SK-N-SH (cell line): ENCODE measurements around the gene TLDC2. TPM values are rescaled to one million over a fixed set of nuclear protein-coding genes. Genes with fewer than 3 reads are reported as not detected.
A peak's percentile ranks its signal among the peaks of the same experiment; 100 is the strongest.

Source experiments
- CTCF ChIA-PET: fragments of 300-600, 350-600 bp; formaldehyde crosslinking; extraction: SDS; loops from one replicate; lab custom pipeline; 2021; lab: Yijun Ruan, JAX
- POLR2A ChIA-PET: fragments of 350-600 bp; sonication (Branson Sonifier 250); formaldehyde crosslinking; extraction: SDS; loops from one replicate; lab custom pipeline; 2020; ENCODE audit warnings: antibody characterized with exemption, inconsistent platforms; lab: Yijun Ruan, JAX
- DNase-seq: peaks from one replicate; pipeline ENCODE4 v3.0.0; 2012
- H2AFZ ChIP-seq: fragments of 200-600 bp; sonication (generic); 2 replicates; pipeline ENCODE4 v1.8.1; 2016; ENCODE audit warnings: antibody characterized with exemption, mild to moderate bottlenecking, low read depth
- H3F3A ChIP-seq: fragments of 200-600 bp; sonication (generic); replicated peaks from 2 replicates; pipeline ENCODE3; 2016; ENCODE audit warnings: antibody characterized with exemption, mild to moderate bottlenecking; ENCODE audit not compliant: insufficient read depth
- H3K27ac ChIP-seq, 2 experiments: fragments of 200-500 bp in 1 of 2; fragments of 200-600 bp in 1 of 2; sonication (Bioruptor generic) in 1 of 2; sonication (generic), shearing (Covaris generic) in 1 of 2; 2 replicates each; pipeline versions ENCODE4 v1.5.1 to v1.6.1; 2014 to 2016; ENCODE audit warnings: low read depth in 2 of 2, inconsistent platforms in 1 of 2, low read length in 1 of 2, mild to moderate bottlenecking in 1 of 2, mixed read lengths in 1 of 2
- H3K27me3 ChIP-seq: fragments of 200-600 bp; sonication (generic), shearing (Covaris generic); 2 replicates; pipeline ENCODE4 v1.6.1; 2016; ENCODE audit warnings: mixed run types; ENCODE audit not compliant: insufficient read depth
- H3K36me3 ChIP-seq, 2 experiments: fragments of 200-500 bp in 1 of 2; fragments of 200-600 bp in 1 of 2; sonication (Bioruptor generic) in 1 of 2; sonication (generic) in 1 of 2; replicated peaks in 1 of 2; 2 replicates each; pipeline versions ENCODE3 to v1.5.1; 2014 to 2016; ENCODE audit warnings: low read length in 1 of 2, mild to moderate bottlenecking in 1 of 2; ENCODE audit not compliant: insufficient read depth in 2 of 2, control insufficient read depth in 1 of 2
- H3K4me1 ChIP-seq, 2 experiments: fragments of 200-500 bp in 1 of 2; fragments of 200-600 bp in 1 of 2; sonication (Bioruptor generic) in 1 of 2; sonication (generic), shearing (Covaris generic) in 1 of 2; 2 replicates each; pipeline versions ENCODE4 v1.5.1 to v1.6.1; 2014 to 2016; ENCODE audit warnings: low read depth in 1 of 2, low read length in 1 of 2, mixed run types in 1 of 2; ENCODE audit not compliant: insufficient read depth in 2 of 2, control insufficient read depth in 1 of 2
- H3K4me2 ChIP-seq: fragments of 200-600 bp; sonication (generic), shearing (Covaris generic); 2 replicates; pipeline ENCODE4 v1.6.1; 2017; ENCODE audit warnings: mixed run types
- H3K4me3 ChIP-seq, 2 experiments: fragments of 200-500 bp in 1 of 2; fragments of 200-600 bp in 1 of 2; sonication (Bioruptor generic) in 1 of 2; sonication (generic), shearing (Covaris generic) in 1 of 2; 2 replicates each; pipeline versions ENCODE4 v1.5.1 to v1.8.1; 2014 to 2016; ENCODE audit warnings: low read depth in 2 of 2, inconsistent platforms in 1 of 2, low read length in 1 of 2, mild to moderate bottlenecking in 1 of 2, mixed read lengths in 1 of 2, moderate library complexity in 1 of 2
- H3K79me2 ChIP-seq: fragments of 200-600 bp; sonication (generic); 2 replicates; pipeline ENCODE4 v1.8.1; 2017; ENCODE audit warnings: mild to moderate bottlenecking; ENCODE audit not compliant: insufficient read depth
- H3K9ac ChIP-seq: fragments of 200-600 bp; sonication (generic); 2 replicates; pipeline ENCODE4 v1.6.1; 2017; ENCODE audit warnings: mixed run types
- H3K9me2 ChIP-seq: fragments of 200-600 bp; sonication (generic); 2 replicates; pipeline ENCODE4 v1.6.1; 2017; ENCODE audit warnings: mixed run types
- H3K9me3 ChIP-seq: fragments of 200-600 bp; sonication (generic); 2 replicates; pipeline ENCODE4 v1.6.1; 2017; ENCODE audit warnings: mixed run types, mild to moderate bottlenecking, moderate library complexity
- H4K20me1 ChIP-seq: fragments of 200-600 bp; sonication (generic); 2 replicates; pipeline ENCODE4 v1.6.1; 2017; ENCODE audit warnings: mild to moderate bottlenecking, mixed run types; ENCODE audit not compliant: insufficient read depth
- CHD2 ChIP-seq: fragments of 150-350 bp; IDR thresholded peaks from 2 replicates; pipeline ENCODE4 v1.6.1; 2018; ENCODE audit warnings: low read length; ENCODE audit not compliant: partially characterized antibody
- CTCF ChIP-seq: fragments of 200-600 bp; sonication (generic); IDR thresholded peaks from 2 replicates; pipeline ENCODE4 v1.6.1; 2017; ENCODE audit warnings: antibody characterized with exemption, mild to moderate bottlenecking, moderate library complexity
- ELF1 ChIP-seq: IDR thresholded peaks from 2 replicates; pipeline ENCODE4 v1.4.0; 2012
- FOSL2 ChIP-seq: IDR thresholded peaks from 2 replicates; pipeline ENCODE4 v1.4.0; 2012; ENCODE audit warnings: low read depth, mild to moderate bottlenecking, moderate library complexity, borderline replicate concordance
- FOXM1 ChIP-seq: IDR thresholded peaks from 2 replicates; pipeline ENCODE4 v1.4.0; 2012; ENCODE audit warnings: low read depth, mild to moderate bottlenecking
- GATA2 ChIP-seq: sonication (generic); formaldehyde crosslinking; IDR thresholded peaks from 2 replicates; pipeline ENCODE4 v1.5.0; 2020; ENCODE audit warnings: mild to moderate bottlenecking, missing genetic modification reagents
- IRF3 ChIP-seq: fragments of 150-350 bp; IDR thresholded peaks from 2 replicates; pipeline ENCODE4 v1.6.1; 2016; ENCODE audit warnings: mild to moderate bottlenecking, low read depth, low read length
- JUND ChIP-seq: IDR thresholded peaks from 2 replicates; pipeline ENCODE4 v1.4.0; 2012
- MAX ChIP-seq: IDR thresholded peaks from 2 replicates; pipeline ENCODE4 v1.4.0; 2012; ENCODE audit warnings: low read depth
- MXI1 ChIP-seq: IDR thresholded peaks from 2 replicates; pipeline ENCODE4 v1.6.1; 2012; ENCODE audit warnings: mild to moderate bottlenecking, low read depth, low read length, improper control_type of control experiment
- NRF1 ChIP-seq: IDR thresholded peaks from 2 replicates; pipeline ENCODE4 v1.6.1; 2012; ENCODE audit warnings: low read depth, mild to moderate bottlenecking, low read length
- PBX3 ChIP-seq: IDR thresholded peaks from 2 replicates; pipeline ENCODE4; 2012
- POLR2AphosphoS5 ChIP-seq: IDR thresholded peaks from 2 replicates; pipeline ENCODE4 v1.6.1; 2012; ENCODE audit warnings: low read depth, low read length
- SIN3A ChIP-seq: IDR thresholded peaks from 2 replicates; pipeline ENCODE4 v1.6.1; 2012; ENCODE audit warnings: low read depth, mild to moderate bottlenecking, low read length, moderate library complexity, borderline replicate concordance
- SMC3 ChIP-seq: IDR thresholded peaks from 2 replicates; pipeline ENCODE4 v1.6.1; 2012; ENCODE audit warnings: low read depth, low read length, improper control_type of control experiment
- TAF1 ChIP-seq: IDR thresholded peaks from 2 replicates; pipeline ENCODE4 v1.6.1; 2012; ENCODE audit warnings: low read depth, mild to moderate bottlenecking, low read length, moderate library complexity, borderline replicate concordance
- TCF12 ChIP-seq: IDR thresholded peaks from 2 replicates; pipeline ENCODE4 v1.4.0; 2012
- TEAD4 ChIP-seq: IDR thresholded peaks from 2 replicates; pipeline ENCODE4 v1.4.0; 2012; ENCODE audit warnings: mild to moderate bottlenecking, borderline replicate concordance; ENCODE audit not compliant: insufficient read depth
- YY1 ChIP-seq: IDR thresholded peaks from 2 replicates; pipeline ENCODE4 v1.4.0; 2012; ENCODE audit warnings: low read depth, mild to moderate bottlenecking
- ZBTB33 ChIP-seq: IDR thresholded peaks from 2 replicates; pipeline ENCODE4 v1.4.0; 2012; ENCODE audit warnings: low read depth, borderline replicate concordance
- WGBS: methylation state at CpG from one replicate; pipeline ENCODE4 v1.1.6; 2017; ENCODE audit warnings: low lambda C conversion rate; 5-methylcytosine and 5-hydroxymethylcytosine counted together
- polyA plus RNA-seq, 3 experiments: library from polyadenylated mRNA; depleted of rRNA; stranded (reverse); fragments of >200 nt; gene quantifications; 2 replicates each; pipeline ENCODE4 v1.2.3, GENCODE V29; 2012

Gene TLDC2
- polyA plus RNA-seq, 1 of the 3 experiments (the other 2 are of a cell fraction), result 0.02 TPM

- Histone ChIP-seq H3K79me2 (peaks cover 94% of the 10 kb centered on the region), H3K4me3 (no peak overlapping the region), H3K9me2 (no peaks in the 10 kb centered on the region), H3K9me3 (no peaks in the 10 kb centered on the region), H3K4me1 (peaks cover 9 to 24% of the 10 kb centered on the region in 2 experiments; a peak in 2 of 4 replicates), H3K4me2 (no peak overlapping the region), H2AFZ (no peak overlapping the region), H4K20me1 (peaks cover 23% of the 10 kb centered on the region), H3K27ac (0 out of 4 replicates have a peak overlapping the region, but pooled peaks of 1 of the 2 experiments have one; percentile 91), H3K27me3 (no peaks in the 10 kb centered on the region), H3K9ac (no peak overlapping the region), H3F3A (peaks cover 23% of the 10 kb centered on the region), H3K36me3 (no peaks in the 10 kb centered on the region)
- ChIA-PET CTCF (interaction anchor here (1.2 kb wide), 1 partner anchor 13 kb away, joined by 4 read pairs; a partner anchor contains a TSS), POLR2A (no interaction called here)
- no peak for TF ChIP-seq CTCF
- no peak for TF ChIP-seq SMC3
- no peak for TF ChIP-seq TAF1
- TF ChIP-seq MXI1, result no peak
- no peak for TF ChIP-seq FOSL2
- no peak for TF ChIP-seq SIN3A
- no peak for TF ChIP-seq NRF1
- no peak for TF ChIP-seq TCF12
- TF ChIP-seq YY1, result no peak
- no peak for TF ChIP-seq CHD2
- no peak for TF ChIP-seq PBX3
- TF ChIP-seq ZBTB33, result no peak
- TF ChIP-seq POLR2AphosphoS5, result no peak
- TF ChIP-seq FOXM1, result no peak
- TF ChIP-seq ELF1, result no peak
- no peak for TF ChIP-seq MAX
- no peak for TF ChIP-seq IRF3
- no peak for TF ChIP-seq TEAD4
- no peak for TF ChIP-seq GATA2 (CRISPR knock-in tag)
- TF ChIP-seq JUND, result no peak
- DNase-seq, result no peak
- 95% methylated on average over 6 of the region's 6 CpGs for WGBS
Measured at GRCh38 chr20:36850759-36851158, 25.2 kb upstream of the TLDC2 start.
